LNCaP clone FGC (cell line): Measurements from ENCODE around the gene IFNLR1.
A peak's percentile ranks its signal among the peaks of the same experiment; 100 is the strongest.

ENCODE experiments used
- DNase-seq: peaks from one replicate; pipeline ENCODE4 v3.0.0-alpha.2; 2011; ENCODE audit warnings: low read depth
- H3K4me3 ChIP-seq: 2 replicates; pipeline ENCODE4 v1.5.1; 2011; ENCODE audit warnings: mild to moderate bottlenecking, low read depth, low read length, control low read depth
- TF ChIP-seq, protein P1 (sequence below): IDR thresholded peaks from 2 replicates; pipeline ENCODE4 v1.5.1; 2012; ENCODE audit warnings: mild to moderate bottlenecking; ENCODE audit not compliant: control insufficient read depth, insufficient read depth; ENCODE audit errors: extremely low read depth

Gene IFNLR1

DNA sequence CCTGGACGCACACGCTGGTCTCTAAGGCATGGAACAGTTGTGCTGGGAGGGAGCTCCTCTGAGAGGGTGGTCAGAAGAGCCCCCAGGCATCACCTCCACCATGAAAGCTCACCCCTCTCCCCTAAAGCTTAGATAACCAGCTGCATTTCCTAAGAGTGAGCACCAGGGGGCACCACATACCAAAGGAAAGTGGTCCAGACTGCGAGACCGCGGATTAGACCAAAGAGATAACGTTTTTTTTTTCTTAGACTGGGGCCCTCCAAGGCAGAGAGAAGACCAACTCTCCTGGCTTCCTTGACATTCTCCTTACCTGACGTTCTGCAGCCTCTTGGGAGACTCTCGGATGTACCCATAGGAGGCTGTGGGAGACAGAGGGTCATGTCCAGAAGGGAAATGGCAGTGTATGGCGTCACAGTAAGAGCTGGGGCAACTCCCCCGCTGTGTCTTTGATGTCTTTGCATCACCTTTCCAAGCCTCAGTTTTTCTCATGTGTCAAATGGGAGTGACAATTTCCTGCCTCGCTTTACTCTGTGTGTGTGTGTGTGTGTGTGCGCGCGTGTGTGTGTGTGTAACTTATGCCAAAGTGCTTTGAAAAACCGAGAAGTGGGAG, 12.3 kb upstream of the IFNLR1 start:
- H3K4me3 ChIP-seq: no peak overlapping the region
- no peak for DNase-seq
- TF ChIP-seq, protein P1, sequence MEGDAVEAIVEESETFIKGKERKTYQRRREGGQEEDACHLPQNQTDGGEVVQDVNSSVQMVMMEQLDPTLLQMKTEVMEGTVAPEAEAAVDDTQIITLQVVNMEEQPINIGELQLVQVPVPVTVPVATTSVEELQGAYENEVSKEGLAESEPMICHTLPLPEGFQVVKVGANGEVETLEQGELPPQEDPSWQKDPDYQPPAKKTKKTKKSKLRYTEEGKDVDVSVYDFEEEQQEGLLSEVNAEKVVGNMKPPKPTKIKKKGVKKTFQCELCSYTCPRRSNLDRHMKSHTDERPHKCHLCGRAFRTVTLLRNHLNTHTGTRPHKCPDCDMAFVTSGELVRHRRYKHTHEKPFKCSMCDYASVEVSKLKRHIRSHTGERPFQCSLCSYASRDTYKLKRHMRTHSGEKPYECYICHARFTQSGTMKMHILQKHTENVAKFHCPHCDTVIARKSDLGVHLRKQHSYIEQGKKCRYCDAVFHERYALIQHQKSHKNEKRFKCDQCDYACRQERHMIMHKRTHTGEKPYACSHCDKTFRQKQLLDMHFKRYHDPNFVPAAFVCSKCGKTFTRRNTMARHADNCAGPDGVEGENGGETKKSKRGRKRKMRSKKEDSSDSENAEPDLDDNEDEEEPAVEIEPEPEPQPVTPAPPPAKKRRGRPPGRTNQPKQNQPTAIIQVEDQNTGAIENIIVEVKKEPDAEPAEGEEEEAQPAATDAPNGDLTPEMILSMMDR: peak; percentile 64

DNA sequence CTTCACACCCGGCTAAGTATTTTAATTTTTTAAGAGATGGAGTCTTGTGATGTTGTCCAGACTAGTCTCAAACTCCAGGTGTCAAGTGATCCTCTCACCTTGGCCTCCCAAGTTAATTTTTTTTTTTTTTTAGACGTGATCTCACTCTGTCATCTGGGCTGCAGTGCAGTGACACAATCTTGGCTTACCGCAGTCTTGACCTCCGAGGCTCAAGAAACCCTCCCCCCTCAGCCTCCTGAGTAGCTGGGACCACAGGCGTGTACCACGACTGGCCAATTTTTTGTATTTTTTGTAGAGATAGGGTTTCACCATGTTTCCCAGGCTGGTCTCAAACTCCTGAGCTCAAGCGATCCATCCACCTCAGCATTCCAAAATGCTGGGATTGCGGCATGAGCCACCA, 11.7 kb upstream of the IFNLR1 start:
- no peak overlapping the region for H3K4me3 ChIP-seq
- no peak for DNase-seq
- TF ChIP-seq, protein P1: no peak

DNA sequence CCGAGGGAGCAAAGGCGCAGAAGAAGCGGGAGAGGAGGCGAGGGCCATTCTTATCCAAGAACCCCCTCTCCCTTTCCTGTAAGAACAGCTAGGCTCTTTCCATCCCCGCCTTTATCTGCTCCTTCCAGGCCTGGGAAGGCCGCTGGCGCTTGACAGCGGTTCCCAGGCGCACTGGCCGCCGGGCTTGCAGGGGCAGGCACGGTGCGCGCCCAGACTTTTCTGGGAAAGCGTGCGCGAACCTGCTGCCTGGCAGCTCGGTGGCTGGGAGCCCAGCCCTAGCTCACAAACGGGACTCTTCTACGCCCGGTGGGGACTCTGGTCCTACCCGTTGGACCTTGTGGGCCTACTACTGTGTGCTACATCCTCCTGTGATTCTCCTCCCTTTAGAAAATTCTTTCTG, 8.8 kb upstream of the IFNLR1 start:
- no peak overlapping the region for H3K4me3 ChIP-seq
- DNase-seq: no peak
- TF ChIP-seq, protein P1: no peak

DNA sequence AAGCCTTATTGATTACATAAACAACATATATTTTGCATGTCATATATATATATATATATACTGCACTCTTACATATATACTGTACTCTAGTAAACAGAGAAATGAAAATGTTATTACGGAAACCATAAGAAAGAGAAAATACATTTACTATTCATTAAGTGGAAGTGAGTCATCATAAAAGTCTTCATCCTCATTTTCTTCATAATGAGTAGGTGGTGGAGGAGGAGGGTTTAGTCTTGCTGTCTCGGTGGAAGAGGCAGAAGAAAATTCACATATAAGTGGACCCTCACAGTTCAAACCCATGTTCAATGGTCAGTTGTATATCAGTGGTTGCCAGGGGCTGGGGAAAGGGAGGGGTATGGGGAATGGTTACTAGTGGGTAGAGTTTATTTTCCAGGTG, 8.0 kb upstream of the IFNLR1 start:
- TF ChIP-seq, protein P1: no peak
- DNase-seq: no peak

DNA sequence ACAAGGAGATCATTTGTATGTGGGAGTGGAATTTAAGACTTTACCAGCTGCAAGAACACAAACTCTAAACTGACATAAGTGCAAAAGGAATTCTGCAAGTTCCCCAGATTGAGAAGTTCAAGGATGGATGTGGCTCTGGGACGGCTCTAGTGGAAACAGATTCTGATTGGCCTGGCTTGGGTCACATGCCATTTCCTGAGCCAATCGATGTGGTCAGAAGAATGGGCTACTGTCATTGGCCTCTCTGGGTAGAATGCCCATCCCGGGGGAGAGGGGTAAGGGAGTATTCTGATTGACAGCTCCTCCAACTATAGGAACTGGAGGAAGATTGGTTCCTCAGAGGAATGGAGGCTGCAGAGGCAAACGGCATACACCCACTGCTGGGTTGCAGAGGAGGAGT, 6.0 kb upstream of the IFNLR1 start:
- TF ChIP-seq, protein P1: no peak
- no peak for DNase-seq
- H3K4me3 ChIP-seq: no peak overlapping the region

More for the DNA sequence above, 8.0 kb upstream of the IFNLR1 start:
- H3K4me3 ChIP-seq: no peak overlapping the region

DNA sequence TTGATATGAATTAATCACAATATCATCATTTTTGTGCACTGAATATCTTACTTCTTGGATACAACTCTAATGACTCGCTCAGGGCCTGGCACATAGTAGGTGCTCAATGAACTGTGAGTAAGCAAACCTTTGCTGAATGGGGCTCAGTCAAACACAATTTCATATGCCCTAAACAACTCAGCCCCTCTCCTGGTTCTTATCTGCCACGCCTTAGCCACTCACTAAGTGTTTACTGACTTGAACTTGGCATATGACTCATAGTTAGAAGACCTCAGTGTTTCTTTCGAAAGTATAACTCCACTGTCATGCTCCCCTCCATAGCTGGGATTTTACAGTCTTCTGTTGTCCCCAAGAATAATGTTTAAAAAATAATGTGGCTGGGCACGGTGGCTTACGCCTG, 4.8 kb upstream of the IFNLR1 start:
- no peak for DNase-seq
- TF ChIP-seq, protein P1: no peak
- H3K4me3 ChIP-seq: no peak overlapping the region

DNA sequence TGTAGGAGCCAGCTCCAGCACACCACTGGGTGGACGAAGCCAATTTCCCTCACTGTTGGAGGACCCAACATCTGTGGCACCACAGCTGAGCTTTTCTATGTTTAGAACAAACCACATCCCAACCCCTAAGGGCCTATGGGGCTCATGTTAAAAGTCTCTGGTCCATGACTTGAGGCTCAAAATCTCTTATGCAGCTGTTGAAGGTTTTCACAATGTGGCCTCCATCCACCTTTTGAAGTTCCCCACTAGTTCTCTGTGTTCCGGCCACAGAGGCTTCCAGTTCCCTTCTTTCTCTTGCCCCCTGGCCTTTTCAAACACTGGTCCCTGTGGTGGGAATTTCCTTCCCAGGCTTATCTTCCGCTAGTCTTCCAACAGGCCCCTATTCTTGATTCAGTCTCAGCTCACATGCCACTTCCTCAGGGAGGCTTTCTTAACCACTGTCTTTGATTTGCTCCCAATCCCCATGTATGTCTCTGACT, 3.9 kb upstream of the IFNLR1 start:
- TF ChIP-seq, protein P1: no peak

More for the DNA sequence above, 3.9 kb upstream of the IFNLR1 start:
- no peak for DNase-seq
- no peak overlapping the region for H3K4me3 ChIP-seq
